OCI-LY1 (cell line): Measurements from ENCODE around the gene SUSD3.

Experiments used
- H2AFZ ChIP-seq: fragments of 200-600 bp; sonication (generic), shearing (Covaris generic); 2 replicates; pipeline ENCODE4 v1.6.0; 2014; ENCODE audit warnings: antibody characterized with exemption, mild to moderate bottlenecking, low read length
- H3F3A ChIP-seq: fragments of 200-600 bp; sonication (generic), shearing (Covaris generic); 2 replicates; pipeline ENCODE4 v1.6.0; 2014; ENCODE audit warnings: mild to moderate bottlenecking, antibody characterized with exemption, low read length, moderate library complexity; ENCODE audit not compliant: insufficient read depth
- H3K27ac ChIP-seq: fragments of 200-600 bp; sonication (generic); 2 replicates; pipeline ENCODE4 v1.5.1; 2014; ENCODE audit warnings: low read length, mixed run types, mild to moderate bottlenecking, low read depth; ENCODE audit not compliant: poor library complexity, severe bottlenecking
- H3K27me3 ChIP-seq: fragments of 200-600 bp; sonication (generic); 2 replicates; pipeline ENCODE4 v1.6.0; 2014; ENCODE audit warnings: antibody characterized with exemption, mild to moderate bottlenecking, low read length, moderate library complexity; ENCODE audit not compliant: insufficient read depth
- H3K36me3 ChIP-seq: fragments of 200-600 bp; sonication (generic); 2 replicates; pipeline ENCODE4 v1.6.1; 2014; ENCODE audit warnings: mild to moderate bottlenecking, antibody characterized with exemption, low read length, moderate library complexity, mixed read lengths; ENCODE audit not compliant: insufficient read depth
- H3K4me1 ChIP-seq: fragments of 200-600 bp; sonication (generic); 2 replicates; pipeline ENCODE4 v1.5.1; 2014; ENCODE audit warnings: mild to moderate bottlenecking, low read length, moderate library complexity; ENCODE audit not compliant: insufficient read depth, severe bottlenecking
- H3K4me2 ChIP-seq: fragments of 200-600 bp; sonication (generic), shearing (Covaris generic); 2 replicates; pipeline ENCODE4 v1.6.1; 2014; ENCODE audit warnings: low read length
- H3K4me3 ChIP-seq: fragments of 200-600 bp; sonication (generic); 2 replicates; pipeline ENCODE4 v1.5.1; 2014; ENCODE audit warnings: low read length, low read depth, mild to moderate bottlenecking, mixed read lengths; ENCODE audit not compliant: poor library complexity, severe bottlenecking
- H3K79me2 ChIP-seq: fragments of 200-600 bp; shearing (Covaris generic); 2 replicates; pipeline ENCODE4 v1.6.1; 2016; ENCODE audit warnings: mixed run types, low read length, mixed read lengths; ENCODE audit not compliant: insufficient read depth
- H3K9ac ChIP-seq: fragments of 200-600 bp; sonication (generic), shearing (Covaris generic); 2 replicates; pipeline ENCODE4 v1.6.1; 2014; ENCODE audit warnings: mild to moderate bottlenecking, low read length, mixed read lengths
- H3K9me2 ChIP-seq: fragments of 200-600 bp; sonication (generic), shearing (Covaris generic); 2 replicates; pipeline ENCODE4 v1.6.1; 2014; ENCODE audit warnings: low read depth, mild to moderate bottlenecking, low read length, mixed read lengths
- H3K9me3 ChIP-seq: fragments of 200-600 bp; shearing (Covaris generic); 2 replicates; pipeline ENCODE4 v1.6.1; 2014; ENCODE audit warnings: low read length, mixed read lengths
- H4K20me1 ChIP-seq: fragments of 200-600 bp; sonication (generic), shearing (Covaris generic); 2 replicates; pipeline ENCODE4 v1.6.0; 2016; ENCODE audit warnings: mild to moderate bottlenecking, low read length; ENCODE audit not compliant: insufficient read depth
- CTCF ChIP-seq: fragments of 200-600 bp; sonication (generic), shearing (Covaris generic); IDR thresholded peaks from 2 replicates; pipeline ENCODE4 v1.5.1; 2017; ENCODE audit warnings: mild to moderate bottlenecking, antibody characterized with exemption, low read length, moderate library complexity, mixed read lengths
- EZH2 ChIP-seq: fragments of 200-600 bp; sonication (generic), shearing (Covaris generic); IDR thresholded peaks from 2 replicates; pipeline ENCODE4 v1.8.0; 2017; ENCODE audit warnings: borderline replicate concordance, mixed run types, mild to moderate bottlenecking, antibody characterized with exemption, low read length, moderate library complexity, mixed read lengths

The SUSD3 gene

GRCh38 chr9:93107151-93107824, 48.8 kb downstream of the SUSD3 start:
- no peaks in the 10 kb centered on the region for H3K9me2 ChIP-seq
- no peaks in the 10 kb centered on the region for H3K79me2 ChIP-seq
- H3K9me3 ChIP-seq, result peaks cover 8% of the 10 kb centered on the region; the same call in 1 of the 2 replicates
- H3K9ac ChIP-seq, result peak overlapping the region; percentile 15; the same call in 1 of the 2 replicates
- peaks cover 58% of the 10 kb centered on the region for H3K4me1 ChIP-seq
- no peaks in the 10 kb centered on the region for H4K20me1 ChIP-seq
- H3F3A ChIP-seq, result no peaks in the 10 kb centered on the region
- H3K36me3 ChIP-seq, result no peaks in the 10 kb centered on the region
- no peak overlapping the region; the same call in 1 of the 2 replicates for H3K4me2 ChIP-seq
- H2AFZ ChIP-seq, result no peak overlapping the region
- H3K27me3 ChIP-seq, result no peaks in the 10 kb centered on the region
- no peak overlapping the region for H3K4me3 ChIP-seq
- TF ChIP-seq CTCF (no peak), EZH2 (no peak)
- H3K27ac ChIP-seq, result peak overlapping the region; percentile 60

GRCh38 chr9:93107825-93108161, 49.3 kb downstream of the SUSD3 start:
- peak overlapping the region; percentile 60 for H3K27ac ChIP-seq
- H3K36me3 ChIP-seq, result no peaks in the 10 kb centered on the region
- no peak overlapping the region for H3K4me2 ChIP-seq
- no peaks in the 10 kb centered on the region for H3K27me3 ChIP-seq
- peaks cover 63% of the 10 kb centered on the region for H3K4me1 ChIP-seq
- H3K9me2 ChIP-seq, result no peaks in the 10 kb centered on the region
- no peak for TF ChIP-seq CTCF
- no peak for TF ChIP-seq EZH2
- H3K9ac ChIP-seq, result no peak overlapping the region
- H3K79me2 ChIP-seq, result no peaks in the 10 kb centered on the region
- no peaks in the 10 kb centered on the region for H3F3A ChIP-seq
- H3K4me3 ChIP-seq, result no peak overlapping the region
- peaks cover 8% of the 10 kb centered on the region; the same call in 1 of the 2 replicates for H3K9me3 ChIP-seq
- H4K20me1 ChIP-seq, result no peaks in the 10 kb centered on the region
- no peak overlapping the region for H2AFZ ChIP-seq

- Histone ChIP-seq H3K27ac (peak overlapping the region; percentile 60), H3F3A (no peaks in the 10 kb centered on the region), H3K36me3 (no peaks in the 10 kb centered on the region), H3K9ac (no peak overlapping the region), H3K9me3 (peaks cover 3% of the 10 kb centered on the region; the same call in 1 of the 2 replicates), H3K9me2 (no peaks in the 10 kb centered on the region), H3K27me3 (no peaks in the 10 kb centered on the region), H3K4me2 (no peak overlapping the region), H3K79me2 (no peaks in the 10 kb centered on the region), H2AFZ (no peak overlapping the region), H3K4me3 (no peak overlapping the region), H3K4me1 (peaks cover 69% of the 10 kb centered on the region), H4K20me1 (no peaks in the 10 kb centered on the region)
- TF ChIP-seq EZH2, result no peak
- TF ChIP-seq CTCF, result no peak
Measured at GRCh38 chr9:93108291-93109041, 50.0 kb downstream of the SUSD3 start.
